H9 (cell line): Measurements from ENCODE around the gene ASB4. TPM values are rescaled to one million over a fixed set of nuclear protein-coding genes. Genes with fewer than 3 reads are reported as not detected.

Experiments
- DNase-seq: peaks from one replicate; pipeline ENCODE4 v3.0.0-alpha.2; 2017
- H2AFZ ChIP-seq: one replicate; pipeline ENCODE4 v1.6.1; 2013; ENCODE audit warnings: mild to moderate bottlenecking, low read length, control low read depth, moderate library complexity
- H2AK5ac ChIP-seq: 2 replicates; pipeline ENCODE4 v1.6.1; 2013; ENCODE audit warnings: low read length, control low read depth, mixed read lengths; ENCODE audit not compliant: insufficient read length
- H2BK120ac ChIP-seq: one replicate; pipeline ENCODE4 v1.6.1; 2013; ENCODE audit warnings: low read depth, mild to moderate bottlenecking, low read length, control low read depth, inconsistent platforms; ENCODE audit not compliant: poor library complexity, severe bottlenecking
- H2BK12ac ChIP-seq: 2 replicates; pipeline ENCODE4 v1.6.1; 2013; ENCODE audit warnings: low read length, control low read depth, mixed read lengths, low read depth; ENCODE audit not compliant: insufficient read length
- H2BK15ac ChIP-seq: 2 replicates; pipeline ENCODE4 v1.6.1; 2013; ENCODE audit warnings: low read depth, low read length, control low read depth
- H2BK20ac ChIP-seq: one replicate; pipeline ENCODE4 v1.6.1; 2013; ENCODE audit warnings: low read depth, mild to moderate bottlenecking, low read length, control low read depth, inconsistent platforms; ENCODE audit not compliant: poor library complexity, severe bottlenecking
- H2BK5ac ChIP-seq: 2 replicates; pipeline ENCODE4 v1.6.1; 2013; ENCODE audit warnings: low read length, control low read depth, mixed read lengths; ENCODE audit not compliant: insufficient read length
- H3K14ac ChIP-seq: 2 replicates; pipeline ENCODE4 v1.6.1; 2013; ENCODE audit warnings: low read length, control low read depth; ENCODE audit not compliant: insufficient read depth
- H3K18ac ChIP-seq: 2 replicates; pipeline ENCODE4 v1.6.1; 2013; ENCODE audit warnings: low read depth, mild to moderate bottlenecking, mixed read lengths, low read length, control low read depth; ENCODE audit not compliant: insufficient read length
- H3K23ac ChIP-seq: 2 replicates; pipeline ENCODE4 v1.6.1; 2013; ENCODE audit warnings: low read length, control low read depth, mixed read lengths, low read depth; ENCODE audit not compliant: insufficient read length
- H3K23me2 ChIP-seq: 2 replicates; pipeline ENCODE4 v1.6.1; 2013; ENCODE audit warnings: low read depth, mild to moderate bottlenecking, mixed read lengths, low read length, control low read depth; ENCODE audit not compliant: insufficient read length, poor library complexity, severe bottlenecking
- H3K27ac ChIP-seq: 2 replicates; pipeline ENCODE4 v1.5.1; 2013; ENCODE audit warnings: low read length, control low read depth, mixed read lengths, low read depth; ENCODE audit not compliant: insufficient read length
- H3K27me3 ChIP-seq: 2 replicates; pipeline ENCODE4 v1.6.1; 2013; ENCODE audit warnings: low read length, control low read depth, inconsistent platforms; ENCODE audit not compliant: insufficient read depth
- H3K4ac ChIP-seq: 2 replicates; pipeline ENCODE4 v1.6.1; 2013; ENCODE audit warnings: low read depth, mild to moderate bottlenecking, control low read depth, inconsistent platforms, low read length, moderate library complexity
- H3K4me1 ChIP-seq: 2 replicates; pipeline ENCODE4 v1.6.1; 2013; ENCODE audit warnings: low read length, control low read depth, inconsistent platforms; ENCODE audit not compliant: insufficient read depth
- H3K4me2 ChIP-seq: 2 replicates; pipeline ENCODE4 v1.6.1; 2013; ENCODE audit warnings: low read length, control low read depth, mixed read lengths; ENCODE audit not compliant: insufficient read length, insufficient read depth
- H3K56ac ChIP-seq: 2 replicates; pipeline ENCODE4 v1.6.1; 2013; ENCODE audit warnings: low read depth, mild to moderate bottlenecking, mixed read lengths, low read length, control low read depth; ENCODE audit not compliant: insufficient read length
- H3K79me1 ChIP-seq: 2 replicates; pipeline ENCODE4 v1.6.1; 2013; ENCODE audit warnings: low read depth, mild to moderate bottlenecking, moderate library complexity, low read length, control low read depth, inconsistent platforms; ENCODE audit not compliant: insufficient read depth, poor library complexity, severe bottlenecking
- H3K79me2 ChIP-seq: 2 replicates; pipeline ENCODE4 v1.6.1; 2013; ENCODE audit warnings: low read length, control low read depth, inconsistent platforms; ENCODE audit not compliant: insufficient read depth
- H3K9ac ChIP-seq: 2 replicates; pipeline ENCODE4 v1.6.1; 2013; ENCODE audit warnings: low read length, control low read depth, mixed read lengths; ENCODE audit not compliant: insufficient read length; ENCODE audit errors: extremely low read depth
- H3K9me3 ChIP-seq: one replicate; pipeline ENCODE4 v1.6.1; 2013; ENCODE audit warnings: low read depth, low read length, inconsistent platforms; ENCODE audit not compliant: control insufficient read depth
- H3T11ph ChIP-seq: one replicate; pipeline ENCODE4 v1.6.1; 2013; ENCODE audit warnings: mild to moderate bottlenecking, low read length, control low read depth, inconsistent platforms
- H4K20me1 ChIP-seq: one replicate; pipeline ENCODE4 v1.6.1; 2013; ENCODE audit not compliant: control insufficient read depth, insufficient read length, insufficient read depth
- H4K5ac ChIP-seq: 2 replicates; pipeline ENCODE4 v1.6.1; 2013; ENCODE audit warnings: low read depth, mild to moderate bottlenecking, mixed read lengths, low read length, control low read depth; ENCODE audit not compliant: insufficient read length
- H4K8ac ChIP-seq: replicated peaks from 2 replicates; pipeline ENCODE4 v1.6.1; 2013; ENCODE audit warnings: low read length, control low read depth, mixed read lengths, low read depth; ENCODE audit not compliant: insufficient read length
- H4K91ac ChIP-seq: 2 replicates; pipeline ENCODE4 v1.6.1; 2013; ENCODE audit warnings: low read depth, mild to moderate bottlenecking, moderate library complexity, mixed read lengths, low read length, control low read depth; ENCODE audit not compliant: insufficient read length
- H3K27ac Mint-ChIP-seq, 3 experiments: 2 replicates in 2 of 3; 3 replicates in 1 of 3; pipeline ENCODE4 v1.8.0; 2020 to 2021; ENCODE audit warnings: mixed read lengths in 3 of 3, mild to moderate bottlenecking in 1 of 3, moderate library complexity in 1 of 3
- H3K27me3 Mint-ChIP-seq: 2 replicates; pipeline ENCODE4 v1.8.0; 2021; ENCODE audit warnings: low read depth, mild to moderate bottlenecking, moderate library complexity, mixed read lengths
- H3K36me3 Mint-ChIP-seq, 3 experiments: 2 replicates in 2 of 3; 3 replicates in 1 of 3; pipeline ENCODE4 v1.8.0; 2020 to 2021; ENCODE audit warnings: low read depth in 3 of 3, mixed read lengths in 3 of 3; ENCODE audit not compliant: insufficient read depth in 1 of 3
- H3K4me1 Mint-ChIP-seq, 2 experiments: 2 replicates each; pipeline ENCODE4 v1.8.0; 2020; ENCODE audit warnings: mixed read lengths in 2 of 2
- H3K4me3 Mint-ChIP-seq, 2 experiments: 2 replicates in 1 of 2; 3 replicates in 1 of 2; pipeline ENCODE4 v1.8.0; 2020 to 2021; ENCODE audit warnings: mild to moderate bottlenecking in 2 of 2, mixed read lengths in 2 of 2, moderate library complexity in 1 of 2
- H3K9me3 Mint-ChIP-seq, 2 experiments: 2 replicates in 1 of 2; 3 replicates in 1 of 2; pipeline ENCODE4 v1.8.0; 2020; ENCODE audit warnings: mild to moderate bottlenecking in 2 of 2, mixed read lengths in 2 of 2, moderate library complexity in 1 of 2
- CTCF ChIP-seq: fragments of 200-600 bp; sonication (generic); conservative IDR thresholded peaks from 3 replicates; pipeline ENCODE4 v1.8.0; 2021; ENCODE audit warnings: antibody characterized with exemption, mild to moderate bottlenecking
- WGBS: extraction: QIAGEN DNeasy Blood & Tissue Kit; methylation state at CpG from one replicate; pipeline ENCODE4 v1.1.7; 2013; ENCODE audit warnings: missing lambda C conversion rate, low lambda C conversion rate, mixed read lengths; ENCODE audit not compliant: insufficient read length; ENCODE audit errors: extremely low coverage; 5-methylcytosine and 5-hydroxymethylcytosine counted together
- total RNA-seq: library from RNA; stranded (reverse); gene quantifications from 2 replicates; pipeline ENCODE4 v1.2.1, GENCODE V29; 2021

Gene ASB4
- total RNA-seq, 1 experiment from 2014 or later = not detected

GRCh38 chr7:95436407-95436806 is 49.3 kb upstream of the ASB4 start:
- H2BK20ac ChIP-seq = no peak overlapping the region
- H3K18ac ChIP-seq = no peak overlapping the region
- no peak overlapping the region for H3K4ac ChIP-seq
- no CpG with 5 or more reads among the region's 4 CpGs for WGBS
- TF ChIP-seq CTCF = no peak
- no peak overlapping the region for H3T11ph ChIP-seq
- H2BK15ac ChIP-seq = no peak overlapping the region
- no peak overlapping the region for H4K91ac ChIP-seq
- peaks cover 2% of the 10 kb centered on the region for H3K23me2 ChIP-seq
- H3K9ac ChIP-seq = no peak overlapping the region
- Mint-ChIP-seq H3K27ac (no peak overlapping the region), H3K9me3 (no peaks in the 10 kb centered on the region), H3K27me3 (peaks cover 1% of the 10 kb centered on the region; the same call in 1 of the 2 replicates), H3K36me3 (peaks cover 0 to 5% (median 4%) of the 10 kb centered on the region in 3 experiments; a peak in 4 of 7 replicates), H3K4me3 (no peak overlapping the region), H3K4me1 (peaks cover 2 to 10% of the 10 kb centered on the region in 2 experiments; a peak in 3 of 4 replicates)
- no peak overlapping the region for H2BK5ac ChIP-seq
- no peak overlapping the region for H3K23ac ChIP-seq
- H3K56ac ChIP-seq = no peak overlapping the region
- no peaks in the 10 kb centered on the region for H3K79me2 ChIP-seq
- no peak for DNase-seq
- no peak overlapping the region for H2BK120ac ChIP-seq
- H2AFZ ChIP-seq = no peak overlapping the region
- H2AK5ac ChIP-seq = no peak overlapping the region
- no peak overlapping the region for H2BK12ac ChIP-seq
- no peak overlapping the region for H3K14ac ChIP-seq
- no peak overlapping the region for H4K5ac ChIP-seq
- no peaks in the 10 kb centered on the region for H3K79me1 ChIP-seq
- no peaks in the 10 kb centered on the region for H3K9me3 ChIP-seq
- no peaks in the 10 kb centered on the region for H4K20me1 ChIP-seq
- no peaks in the 10 kb centered on the region for H3K27me3 ChIP-seq
- no peaks in the 10 kb centered on the region for H3K4me1 ChIP-seq
- H3K27ac ChIP-seq = no peak overlapping the region
- no peak overlapping the region for H3K4me2 ChIP-seq
- H4K8ac ChIP-seq = no peak overlapping the region
